Measurements from ENCODE around the gene POLN. TPM values are rescaled to one million over a fixed set of nuclear protein-coding genes. Genes with fewer than 3 reads are reported as not detected.

The POLN gene
- total RNA-seq, 2 experiments from 2014 or later: 2.1 to 2.3 TPM

GRCh38 chr4:2047781-2048581, 193.9 kb downstream of the POLN start:
- Mint-ChIP-seq H3K4me3 (no peak overlapping the region), H3K4me1 (ENCODE audit: low read depth) (no peaks in the 10 kb centered on the region), H3K36me3 (ENCODE audit: low read depth) (no peaks in the 10 kb centered on the region), H3K9me3 (no peaks in the 10 kb centered on the region), H3K27me3 (peaks cover 39% of the 10 kb centered on the region), H3K27ac (no peak overlapping the region)
- no peak for ATAC-seq (ENCODE audit: poor library complexity)
- Histone ChIP-seq H3K36me3 (ENCODE audit: insufficient read depth, low read length) (no peaks in the 10 kb centered on the region), H3K27me3 (ENCODE audit: control insufficient read depth in 1 of 2, insufficient read depth in 2 of 2, low read length in 2 of 2) (peaks cover 14 to 29% of the 10 kb centered on the region in 2 experiments), H3K27ac (ENCODE audit: low read depth in 1 of 2, low read length in 2 of 2) (no peak overlapping the region), H3K9me3 (ENCODE audit: control insufficient read depth in 1 of 2, insufficient read depth in 1 of 2, low read length in 2 of 2) (peaks cover 0 to 30% of the 10 kb centered on the region in 2 experiments), H3K4me3 (ENCODE audit: low read length) (no peak overlapping the region), H3K4me1 (ENCODE audit: insufficient read depth, low read length) (peaks cover 8% of the 10 kb centered on the region)
- intact Hi-C loops (cut with DNase I, micrococcal nuclease): no loop called here
- peak in 1 of 14 experiments; percentile 26 for DNase-seq
- TF ChIP-seq CTCF (IDR thresholded peaks at IDR 0.05): no peak
- CTCF ChIA-PET: no interaction called here
- POLR2A ChIA-PET: no interaction called here

GRCh38 chr4:2047031-2047660, 194.8 kb downstream of the POLN start:
- H3K4me1 Mint-ChIP-seq (ENCODE audit: low read depth): no peaks in the 10 kb centered on the region
- H3K36me3 ChIP-seq (ENCODE audit: insufficient read depth, low read length): no peaks in the 10 kb centered on the region
- H3K9me3 ChIP-seq (ENCODE audit: control insufficient read depth in 1 of 2, insufficient read depth in 1 of 2, low read length in 2 of 2): peaks cover 0 to 30% of the 10 kb centered on the region in 2 experiments
- H3K27me3 Mint-ChIP-seq: peaks cover 34% of the 10 kb centered on the region
- no peaks in the 10 kb centered on the region for H3K36me3 Mint-ChIP-seq (ENCODE audit: low read depth)
- H3K4me1 ChIP-seq (ENCODE audit: insufficient read depth, low read length): peaks cover 14% of the 10 kb centered on the region
- ChIA-PET POLR2A (no interaction called here), CTCF (no interaction called here)
- no peak overlapping the region for H3K4me3 ChIP-seq (ENCODE audit: low read length)
- no peak for TF ChIP-seq CTCF (IDR thresholded peaks at IDR 0.05)
- H3K27ac Mint-ChIP-seq: no peak overlapping the region
- ATAC-seq (ENCODE audit: poor library complexity) (no peak), DNase-seq (peak in 1 of 14 experiments; percentile 21)
- H3K4me3 Mint-ChIP-seq: no peak overlapping the region
- intact Hi-C loops (cut with DNase I, micrococcal nuclease): no loop called here
- H3K9me3 Mint-ChIP-seq: no peaks in the 10 kb centered on the region
- peaks cover 14 to 24% of the 10 kb centered on the region in 2 experiments for H3K27me3 ChIP-seq (ENCODE audit: control insufficient read depth in 1 of 2, insufficient read depth in 2 of 2, low read length in 2 of 2)
- no peak overlapping the region for H3K27ac ChIP-seq (ENCODE audit: low read depth in 1 of 2, low read length in 2 of 2)

- no peaks in the 10 kb centered on the region for H3K36me3 Mint-ChIP-seq (ENCODE audit: low read depth)
- no peak overlapping the region for H3K4me3 ChIP-seq (ENCODE audit: low read length)
- H3K27me3 ChIP-seq (ENCODE audit: control insufficient read depth in 1 of 2, insufficient read depth in 2 of 2, low read length in 2 of 2): peaks cover 15 to 23% of the 10 kb centered on the region in 2 experiments
- H3K9me3 ChIP-seq (ENCODE audit: control insufficient read depth in 1 of 2, insufficient read depth in 1 of 2, low read length in 2 of 2): peaks cover 0 to 35% of the 10 kb centered on the region in 2 experiments
- H3K4me3 Mint-ChIP-seq: peak overlapping the region; percentile 11
- no peak for TF ChIP-seq CTCF (IDR thresholded peaks at IDR 0.05)
- ChIA-PET CTCF (no interaction called here), POLR2A (interaction anchor here (1.3 kb wide), 1 partner anchor 37 kb away, joined by 4 read pairs; the partner anchor contains the start of gene NELFA)
- H3K27ac ChIP-seq (ENCODE audit: low read depth in 1 of 2, low read length in 2 of 2): no peak overlapping the region
- no peak overlapping the region for H3K27ac Mint-ChIP-seq
- H3K4me1 ChIP-seq (ENCODE audit: insufficient read depth, low read length): peaks cover 19% of the 10 kb centered on the region
- peak in 1 of 14 experiments; percentile 25 for DNase-seq
- no peaks in the 10 kb centered on the region for H3K9me3 Mint-ChIP-seq
- intact Hi-C loops (cut with DNase I, micrococcal nuclease): no loop called here
- H3K4me1 Mint-ChIP-seq (ENCODE audit: low read depth): no peaks in the 10 kb centered on the region
- H3K27me3 Mint-ChIP-seq: peaks cover 28% of the 10 kb centered on the region
- H3K36me3 ChIP-seq (ENCODE audit: insufficient read depth, low read length): no peaks in the 10 kb centered on the region
- no peak for ATAC-seq (ENCODE audit: poor library complexity)
Measured at GRCh38 chr4:2046031-2046961, 195.6 kb downstream of the POLN start.
